Muscle layer of duodenum (tissue), 2 donors: ENCODE results near the gene NPBWR2.

Experiments used
- H3K27ac ChIP-seq: one replicate; pipeline ENCODE4 v1.7.0; 2013; ENCODE audit warnings: mild to moderate bottlenecking, low read length
- H3K27me3 ChIP-seq: one replicate; pipeline ENCODE4 v1.7.0; 2013; ENCODE audit warnings: low read depth, mild to moderate bottlenecking, control low read depth, low read length
- H3K36me3 ChIP-seq, 2 donors: one replicate each; pipeline ENCODE4 v1.7.0; 2013; ENCODE audit warnings: low read length in 2 of 2, control low read depth in 1 of 2, mild to moderate bottlenecking in 1 of 2; ENCODE audit not compliant: insufficient read depth in 2 of 2, control insufficient read depth in 1 of 2
- H3K4me1 ChIP-seq, 2 donors: one replicate each; pipeline ENCODE4 v1.7.0; 2013; ENCODE audit warnings: low read length in 2 of 2, mild to moderate bottlenecking in 2 of 2, control low read depth in 1 of 2, moderate library complexity in 1 of 2; ENCODE audit not compliant: insufficient read depth in 2 of 2, control insufficient read depth in 1 of 2
- H3K4me3 ChIP-seq, 2 donors: one replicate each; pipeline ENCODE4 v1.7.0; 2013; ENCODE audit warnings: low read length in 2 of 2, low read depth in 1 of 2, mild to moderate bottlenecking in 1 of 2
- H3K9me3 ChIP-seq, 2 donors: one replicate each; pipeline ENCODE4 v1.7.0; 2013; ENCODE audit warnings: low read length in 2 of 2, control low read depth in 1 of 2, mild to moderate bottlenecking in 1 of 2; ENCODE audit not compliant: control insufficient read depth in 1 of 2
- donor health status: healthy.

Gene NPBWR2

GRCh38 chr20:64072498-64073063 is 34.8 kb downstream of the NPBWR2 start:
- Histone ChIP-seq H3K4me3 (no peak overlapping the region), H3K27ac (no peak overlapping the region), H3K36me3 (peaks cover 0 to 29% of the 10 kb centered on the region in 2 donors), H3K9me3 (no peaks in the 10 kb centered on the region), H3K4me1 (no peaks in the 10 kb centered on the region), H3K27me3 (no peaks in the 10 kb centered on the region)

GRCh38 chr20:64071341-64072332 is 35.7 kb downstream of the NPBWR2 start:
- no peaks in the 10 kb centered on the region for H3K27me3 ChIP-seq
- no peaks in the 10 kb centered on the region for H3K4me1 ChIP-seq
- no peaks in the 10 kb centered on the region for H3K9me3 ChIP-seq
- H3K4me3 ChIP-seq: no peak overlapping the region
- H3K36me3 ChIP-seq: peaks cover 0 to 29% of the 10 kb centered on the region in 2 donors
- H3K27ac ChIP-seq: no peak overlapping the region

- Histone ChIP-seq H3K4me3 (no peak overlapping the region), H3K27ac (no peak overlapping the region), H3K36me3 (peaks cover 0 to 29% of the 10 kb centered on the region in 2 donors), H3K4me1 (no peaks in the 10 kb centered on the region), H3K9me3 (no peaks in the 10 kb centered on the region), H3K27me3 (no peaks in the 10 kb centered on the region)
Observed at GRCh38 chr20:64070244-64070993, 36.9 kb downstream of the NPBWR2 start.

GRCh38 chr20:64069614-64070243 is 37.6 kb downstream of the NPBWR2 start:
- H3K4me1 ChIP-seq: peaks cover 0 to 1% of the 10 kb centered on the region in 2 donors
- peaks cover 0 to 29% of the 10 kb centered on the region in 2 donors for H3K36me3 ChIP-seq

GRCh38 chr20:64069209-64069613 is 38.2 kb downstream of the NPBWR2 start:
- Histone ChIP-seq H3K4me3 (no peak overlapping the region), H3K27ac (no peak overlapping the region), H3K9me3 (no peaks in the 10 kb centered on the region), H3K36me3 (peaks cover 0 to 25% of the 10 kb centered on the region in 2 donors), H3K4me1 (peaks cover 0 to 7% of the 10 kb centered on the region in 2 donors), H3K27me3 (no peaks in the 10 kb centered on the region)

More at GRCh38 chr20:64069614-64070243, 37.6 kb downstream of the NPBWR2 start:
- Histone ChIP-seq H3K27ac (no peak overlapping the region), H3K27me3 (no peaks in the 10 kb centered on the region), H3K4me3 (no peak overlapping the region), H3K9me3 (no peaks in the 10 kb centered on the region)

- Histone ChIP-seq H3K9me3 (no peaks in the 10 kb centered on the region), H3K36me3 (peaks cover 0 to 19% of the 10 kb centered on the region in 2 donors), H3K4me3 (no peak overlapping the region), H3K27ac (no peak overlapping the region), H3K4me1 (peaks cover 0 to 12% of the 10 kb centered on the region in 2 donors), H3K27me3 (no peaks in the 10 kb centered on the region)
Observed at GRCh38 chr20:64068386-64069208, 38.8 kb downstream of the NPBWR2 start.

GRCh38 chr20:64067733-64068307 is 39.5 kb downstream of the NPBWR2 start:
- H3K36me3 ChIP-seq: peaks cover 0 to 15% of the 10 kb centered on the region in 2 donors
- no peaks in the 10 kb centered on the region for H3K27me3 ChIP-seq
- H3K4me3 ChIP-seq: no peak overlapping the region
- peaks cover 0 to 14% of the 10 kb centered on the region in 2 donors for H3K4me1 ChIP-seq
- no peak overlapping the region for H3K27ac ChIP-seq
- H3K9me3 ChIP-seq: no peaks in the 10 kb centered on the region

GRCh38 chr20:64067005-64067632 is 40.2 kb downstream of the NPBWR2 start:
- no peaks in the 10 kb centered on the region for H3K27me3 ChIP-seq
- peaks cover 0 to 8% of the 10 kb centered on the region in 2 donors for H3K36me3 ChIP-seq
- no peak overlapping the region for H3K4me3 ChIP-seq
- no peaks in the 10 kb centered on the region for H3K9me3 ChIP-seq
- H3K4me1 ChIP-seq: peaks cover 0 to 19% of the 10 kb centered on the region in 2 donors
- H3K27ac ChIP-seq: no peak overlapping the region

- H3K36me3 ChIP-seq: no peaks in the 10 kb centered on the region
- H3K9me3 ChIP-seq: no peaks in the 10 kb centered on the region
- no peak overlapping the region for H3K4me3 ChIP-seq
- no peak overlapping the region for H3K27ac ChIP-seq
- H3K27me3 ChIP-seq: no peaks in the 10 kb centered on the region
- H3K4me1 ChIP-seq: peaks cover 0 to 21% of the 10 kb centered on the region in 2 donors
Observed at GRCh38 chr20:64065974-64066343, 41.4 kb downstream of the NPBWR2 start.
